Astrocyte of the cerebellum (primary cell): Measurements from ENCODE around the gene SEMA4D.

Source experiments
- DNase-seq: peaks from one replicate; pipeline ENCODE4 v3.0.0-alpha.2; 2011; ENCODE audit warnings: low read depth
- H3K4me3 ChIP-seq: 2 replicates; pipeline ENCODE4 v1.5.1; 2011; ENCODE audit warnings: mild to moderate bottlenecking, low read depth, low read length, moderate library complexity
- CTCF ChIP-seq: IDR thresholded peaks from 2 replicates; pipeline ENCODE4 v1.5.1; 2012; ENCODE audit warnings: low read length, low read depth, moderate library complexity, mild to moderate bottlenecking; ENCODE audit errors: missing control alignments
- in situ Hi-C: cut with HindIII; loops from 2 replicates; pipeline ENCODE4 v1.10.0; 2017; ENCODE audit warnings: low sequenced_read_pairs

Gene SEMA4D

GRCh38 chr9:89518466-89519365 is 20.8 kb upstream of the SEMA4D start:
- no peak overlapping the region for H3K4me3 ChIP-seq
- no peak for TF ChIP-seq CTCF
- in situ Hi-C loops = no loop called here
- no peak for DNase-seq

GRCh38 chr9:89515416-89515815 is 17.5 kb upstream of the SEMA4D start:
- no peak for DNase-seq
- no peak for TF ChIP-seq CTCF
- no peak overlapping the region for H3K4me3 ChIP-seq
- in situ Hi-C loops = no loop called here

- TF ChIP-seq CTCF = no peak
- in situ Hi-C loops = no loop called here
- no peak overlapping the region for H3K4me3 ChIP-seq
- no peak for DNase-seq
These were observed 17.0 kb upstream of the SEMA4D start for GRCh38 chr9:89514956-89515355.

- H3K4me3 ChIP-seq = no peak overlapping the region
- TF ChIP-seq CTCF = no peak
- DNase-seq = no peak
- in situ Hi-C loops = no loop called here
These were observed 16.4 kb upstream of the SEMA4D start for GRCh38 chr9:89514337-89514736.

- in situ Hi-C loops = no loop called here
These were observed 15.9 kb upstream of the SEMA4D start for GRCh38 chr9:89513837-89514236.

GRCh38 chr9:89512382-89512781 is 14.5 kb upstream of the SEMA4D start:
- no peak overlapping the region for H3K4me3 ChIP-seq
- no peak for DNase-seq
- TF ChIP-seq CTCF = no peak
- in situ Hi-C loops = no loop called here

More at GRCh38 chr9:89513837-89514236, 15.9 kb upstream of the SEMA4D start:
- no peak overlapping the region for H3K4me3 ChIP-seq
- TF ChIP-seq CTCF = no peak
- no peak for DNase-seq
